Calu3 (cell line): ENCODE data around the gene LYSET. TPM values are rescaled to one million over a fixed set of nuclear protein-coding genes. Genes with fewer than 3 reads are reported as not detected.
"Not testable (repeated sequence)": the region's sequence is repeated elsewhere in the genome, so short reads cannot be mapped to it uniquely, and the experiment has no call there.

Experiments
- BruUV-seq: library from RNA; stranded (reverse); fragments of 400-500 nt; replicated peaks from 2 replicates; lab custom pipeline; 2021; lab: Mats Ljungman, UMichigan
- CTCF ChIA-PET: fragments of 300-600 bp; sonication (Branson Sonifier 250); formaldehyde crosslinking; loops from one replicate; lab custom pipeline; 2022; ENCODE audit warnings: antibody characterized with exemption; lab: Charles Lee
- DNase-seq: peaks from one replicate; pipeline ENCODE4 v3.0.0; 2022
- H3K27ac Mint-ChIP-seq: one replicate; pipeline ENCODE4 v1.8.0; 2022; ENCODE audit warnings: mixed read lengths; ENCODE audit not compliant: unreplicated experiment
- H3K27me3 Mint-ChIP-seq: one replicate; pipeline ENCODE4 v1.8.0; 2022; ENCODE audit warnings: mixed read lengths; ENCODE audit not compliant: unreplicated experiment
- H3K36me3 Mint-ChIP-seq: one replicate; pipeline ENCODE4 v1.8.0; 2022; ENCODE audit warnings: mild to moderate bottlenecking, moderate library complexity, mixed read lengths; ENCODE audit not compliant: insufficient read depth, unreplicated experiment
- H3K4me1 Mint-ChIP-seq: one replicate; pipeline ENCODE4 v1.8.0; 2022; ENCODE audit warnings: mild to moderate bottlenecking, low read depth, mixed read lengths; ENCODE audit not compliant: unreplicated experiment
- H3K4me3 Mint-ChIP-seq: one replicate; pipeline ENCODE4 v1.8.0; 2022; ENCODE audit warnings: mild to moderate bottlenecking, low read depth, moderate library complexity, mixed read lengths; ENCODE audit not compliant: unreplicated experiment
- H3K9me3 Mint-ChIP-seq: one replicate; pipeline ENCODE4 v1.8.0; 2022; ENCODE audit warnings: low read depth, mixed read lengths; ENCODE audit not compliant: unreplicated experiment
- CTCF ChIP-seq: fragments of 200-600 bp; IDR thresholded peaks from one replicate; pipeline ENCODE4 v1.8.0; 2022; ENCODE audit warnings: antibody characterized with exemption; ENCODE audit not compliant: unreplicated experiment
- intact Hi-C: fragments of 100-400 bp; cut with micrococcal nuclease; formaldehyde crosslinking; loops from one replicate; pipeline ENCODE4 v1.10.0; 2022; ENCODE audit not compliant: unreplicated experiment
- total RNA-seq: library from RNA; stranded (reverse); gene quantifications from 2 replicates; pipeline ENCODE4 v1.2.3, GENCODE V29; 2022

LYSET gene
- total RNA-seq, 1 experiment from 2014 or later = 22.7 TPM

GRCh38 chr14:93150227-93151208, 34.6 kb upstream of the LYSET start:
- peak; percentile 68 for DNase-seq
- CTCF ChIA-PET = no interaction called here
- H3K27me3 Mint-ChIP-seq = no peaks in the 10 kb centered on the region
- no peaks in the 10 kb centered on the region for H3K9me3 Mint-ChIP-seq
- H3K4me1 Mint-ChIP-seq = peaks cover 16% of the 10 kb centered on the region
- intact Hi-C loops = loop anchor here (5.0 kb wide), 1 partner anchor 268 kb away; no protein-coding TSS in a partner anchor
- H3K4me3 Mint-ChIP-seq = no peak overlapping the region
- no peak overlapping the region for H3K27ac Mint-ChIP-seq
- TF ChIP-seq CTCF = no peak
- H3K36me3 Mint-ChIP-seq = no peaks in the 10 kb centered on the region
- BruUV-seq = no TSS peak

- no peaks in the 10 kb centered on the region for H3K36me3 Mint-ChIP-seq
- no peak for TF ChIP-seq CTCF
- CTCF ChIA-PET = no interaction called here
- no peaks in the 10 kb centered on the region for H3K27me3 Mint-ChIP-seq
- no peak overlapping the region for H3K4me3 Mint-ChIP-seq
- no peak overlapping the region for H3K27ac Mint-ChIP-seq
- intact Hi-C loops = loop anchor here (5.0 kb wide), 1 partner anchor 271 kb away; no protein-coding TSS in a partner anchor
- no TSS peak for BruUV-seq
- peaks cover 16% of the 10 kb centered on the region for H3K4me1 Mint-ChIP-seq
- DNase-seq = no peak
- no peaks in the 10 kb centered on the region for H3K9me3 Mint-ChIP-seq
These were observed 32.0 kb upstream of the LYSET start for GRCh38 chr14:93153121-93153520.

GRCh38 chr14:93155667-93156066, 29.4 kb upstream of the LYSET start:
- H3K4me1 Mint-ChIP-seq = peaks cover 4% of the 10 kb centered on the region
- no peak for DNase-seq
- CTCF ChIA-PET = interaction anchor here (0.6 kb wide), 1 partner anchor 35 kb away, joined by 4 read pairs; no protein-coding TSS in a partner anchor
- H3K9me3 Mint-ChIP-seq = no peaks in the 10 kb centered on the region
- H3K27ac Mint-ChIP-seq = no peak overlapping the region
- TF ChIP-seq CTCF = no peak
- H3K4me3 Mint-ChIP-seq = no peak overlapping the region
- H3K36me3 Mint-ChIP-seq = no peaks in the 10 kb centered on the region
- intact Hi-C loops = no loop called here
- no peaks in the 10 kb centered on the region for H3K27me3 Mint-ChIP-seq
- no TSS peak for BruUV-seq

DNA sequence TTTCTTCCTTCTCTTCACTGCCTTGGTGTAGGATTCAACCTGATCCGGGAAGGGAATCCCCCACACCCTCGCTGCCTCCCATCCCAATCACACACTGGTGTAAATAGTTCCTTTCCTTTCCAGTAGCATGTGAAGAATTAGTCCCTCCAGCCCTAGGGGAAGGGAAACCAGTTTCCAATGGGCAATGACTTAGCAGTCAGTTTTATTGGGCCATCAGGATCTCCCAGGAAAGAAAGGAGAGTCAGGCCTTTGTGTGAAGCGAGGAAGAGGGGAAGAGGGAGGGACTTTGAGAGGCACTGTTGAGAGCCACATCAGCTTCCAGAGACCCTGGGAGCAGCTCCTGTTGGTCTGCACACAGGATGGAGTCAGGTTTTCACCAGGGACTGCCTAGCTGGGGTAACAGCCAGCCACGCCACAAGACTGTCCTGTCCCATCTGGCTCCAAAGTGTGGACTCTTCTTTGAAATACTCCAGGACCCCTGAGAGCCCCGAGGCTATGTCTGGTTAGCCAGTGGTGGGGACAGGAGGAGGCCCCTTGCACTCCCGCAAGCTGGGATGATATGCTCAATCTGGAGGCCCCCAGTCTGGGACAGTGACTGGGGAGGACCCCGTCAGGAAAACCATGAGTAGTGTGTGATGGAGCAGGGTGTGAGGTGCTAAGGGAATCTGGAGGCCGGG, 28.3 kb upstream of the LYSET start:
- no peak for TF ChIP-seq CTCF
- H3K27ac Mint-ChIP-seq = no peak overlapping the region
- no peak overlapping the region for H3K4me3 Mint-ChIP-seq
- H3K4me1 Mint-ChIP-seq = no peaks in the 10 kb centered on the region
- intact Hi-C loops = no loop called here
- DNase-seq = no peak
- no peaks in the 10 kb centered on the region for H3K27me3 Mint-ChIP-seq
- no peaks in the 10 kb centered on the region for H3K36me3 Mint-ChIP-seq
- CTCF ChIA-PET = no interaction called here
- BruUV-seq = no TSS peak
- no peaks in the 10 kb centered on the region for H3K9me3 Mint-ChIP-seq

GRCh38 chr14:93158349-93158748, 26.8 kb upstream of the LYSET start:
- H3K27me3 Mint-ChIP-seq, H3K9me3 Mint-ChIP-seq, BruUV-seq, CTCF ChIA-PET, H3K4me3 Mint-ChIP-seq, H3K36me3 Mint-ChIP-seq, intact Hi-C loops, H3K27ac Mint-ChIP-seq, DNase-seq, H3K4me1 Mint-ChIP-seq: not testable (repeated sequence)

GRCh38 chr14:93159625-93160352, 25.3 kb upstream of the LYSET start:
- intact Hi-C loops = loop anchor here (5.0 kb wide), 1 partner anchor 47 kb away; no protein-coding TSS in a partner anchor
- DNase-seq, H3K36me3 Mint-ChIP-seq, H3K9me3 Mint-ChIP-seq, H3K4me3 Mint-ChIP-seq, H3K4me1 Mint-ChIP-seq, BruUV-seq, H3K27me3 Mint-ChIP-seq, H3K27ac Mint-ChIP-seq: not testable (repeated sequence)
- CTCF ChIA-PET = interaction anchor here (0.8 to 1.4 kb wide), 3 partner anchors 28 to 47 kb away, joined by 5 to 8 read pairs (median 5); no protein-coding TSS in a partner anchor
